K562 (cell line): Measurements from ENCODE around the gene PNISR. TPM values are rescaled to one million over a fixed set of nuclear protein-coding genes. Genes with fewer than 3 reads are reported as not detected.

Experiments
- ATAC-seq: fragments of 200-7000 bp; cut with Tn5 transposase; 3 replicates; pipeline ENCODE4 v1.9.1; 2020; ENCODE audit warnings: moderate library complexity
- BruUV-seq: library from RNA; stranded (reverse); fragments of 400-500 nt; replicated peaks from 2 replicates; lab custom pipeline; 2021; lab: Mats Ljungman, UMichigan
- CTCF ChIA-PET: fragments of 300-600 bp; formaldehyde crosslinking; extraction: SDS; loops from one replicate; lab custom pipeline; 2021; ENCODE audit warnings: low intra/inter-chr PET ratio; lab: Yijun Ruan, JAX
- POLR2A ChIA-PET: fragments of 300-600, 350-650 bp; sonication (Branson Sonifier 250); formaldehyde crosslinking; extraction: SDS; loops from one replicate; lab custom pipeline; 2021; ENCODE audit warnings: antibody characterized with exemption, inconsistent platforms; lab: Yijun Ruan, JAX
- DNase-seq, 4 experiments: peaks; one replicate each; pipeline versions ENCODE4 v3.0.0 to v3.0.0-alpha.2; 2011 to 2018; ENCODE audit warnings: low spot score in 3 of 4, mixed read lengths in 3 of 4; ENCODE audit errors: extremely low read depth in 1 of 4
- FAIRE-seq: peaks from 2 replicates; lab custom pipeline; 2011; peaks lifted over from hg19 to GRCh38; lab: Jason Lieb, UNC
- H2AFZ ChIP-seq: 2 replicates; pipeline ENCODE4 v1.6.0; 2011; ENCODE audit warnings: low read depth, low read length, control low read depth, inconsistent platforms
- H3K27ac ChIP-seq: fragments of 200-600 bp; 3 replicates; pipeline ENCODE4 v1.8.0; 2011; ENCODE audit warnings: low read depth, mild to moderate bottlenecking, control low read depth, inconsistent platforms, low read length, moderate library complexity, mixed read lengths; ENCODE audit errors: extremely low read depth
- H3K27me3 ChIP-seq, 2 experiments: fragments of 300-600 bp in 1 of 2; 2 replicates in 1 of 2; 3 replicates in 1 of 2; pipeline versions ENCODE4 v1.6.0 to v1.8.0; 2011; ENCODE audit warnings: inconsistent platforms in 2 of 2, low read length in 2 of 2, mild to moderate bottlenecking in 1 of 2, mixed read lengths in 1 of 2, moderate library complexity in 1 of 2; ENCODE audit not compliant: control insufficient read depth in 2 of 2, insufficient read depth in 2 of 2
- H3K36me3 ChIP-seq: fragments of 300-600 bp; 3 replicates; pipeline ENCODE4 v1.8.0; 2011; ENCODE audit warnings: mild to moderate bottlenecking, low read length, inconsistent platforms; ENCODE audit not compliant: control insufficient read depth, insufficient read depth
- H3K4me1 ChIP-seq, 2 experiments: fragments of 200-600 bp in 1 of 2; replicated peaks in 1 of 2; 2 replicates in 1 of 2; 3 replicates in 1 of 2; pipeline versions ENCODE4 v1.5.1 to v1.8.0; 2011; ENCODE audit warnings: inconsistent platforms in 2 of 2, low read length in 2 of 2, mild to moderate bottlenecking in 1 of 2, mixed read lengths in 1 of 2, moderate library complexity in 1 of 2; ENCODE audit not compliant: control insufficient read depth in 2 of 2, insufficient read depth in 2 of 2
- H3K4me2 ChIP-seq: 2 replicates; pipeline ENCODE4 v1.6.1; 2011; ENCODE audit warnings: low read length, control low read depth, inconsistent platforms, mixed read lengths; ENCODE audit not compliant: insufficient read depth
- H3K4me3 ChIP-seq: fragments of 200-600 bp; sonication (generic), shearing (Covaris generic); 2 replicates; pipeline ENCODE4 v1.5.1; 2016; ENCODE audit warnings: control low read depth, inconsistent platforms
- H3K79me2 ChIP-seq: fragments of 200-600 bp; 3 replicates; pipeline ENCODE4 v1.8.0; 2011; ENCODE audit warnings: low read length, inconsistent platforms; ENCODE audit not compliant: control insufficient read depth, insufficient read depth
- H3K9ac ChIP-seq, 2 experiments: 2 replicates each; pipeline versions ENCODE4 v1.6.0 to v1.6.1; 2011; ENCODE audit warnings: low read depth in 2 of 2, low read length in 2 of 2, control low read depth in 1 of 2, inconsistent platforms in 1 of 2, mild to moderate bottlenecking in 1 of 2, mixed read lengths in 1 of 2; ENCODE audit not compliant: insufficient read depth in 1 of 2
- H3K9me1 ChIP-seq: one replicate; pipeline ENCODE4 v1.6.0; 2011; ENCODE audit warnings: inconsistent platforms, mild to moderate bottlenecking, low read length, moderate library complexity; ENCODE audit not compliant: control insufficient read depth, insufficient read depth
- H3K9me3 ChIP-seq: replicated peaks from 2 replicates; pipeline ENCODE4 v1.5.1; 2011; ENCODE audit warnings: low read depth, low read length, inconsistent platforms; ENCODE audit not compliant: control insufficient read depth, insufficient read depth
- H4K20me1 ChIP-seq: replicated peaks from 2 replicates; pipeline ENCODE4 v1.6.1; 2011; ENCODE audit warnings: low read length, inconsistent platforms, mixed read lengths; ENCODE audit not compliant: control insufficient read depth, insufficient read depth
- BACH1 ChIP-seq: fragments of 200-800 bp; sonication (Bioruptor generic); IDR thresholded peaks from 2 replicates; pipeline ENCODE4 v1.6.1; 2016; ENCODE audit warnings: missing genetic modification characterization, missing compliant biosample characterization
- DNMT1 ChIP-seq: fragments of 450-650 bp; IDR thresholded peaks from 2 replicates; pipeline ENCODE4 v1.6.1; 2016; ENCODE audit warnings: antibody characterized with exemption, mild to moderate bottlenecking
- ETV1 ChIP-seq: fragments of 450-650 bp; conservative IDR thresholded peaks from 2 replicates; pipeline ENCODE4 v1.6.1; 2016; ENCODE audit warnings: missing genetic modification characterization, control low read depth, low read depth, missing compliant biosample characterization
- HIVEP1 ChIP-seq: fragments of 250-450 bp; sonication (Bioruptor Pico); IDR thresholded peaks from 2 replicates; pipeline ENCODE4 v1.4.0; 2020; ENCODE audit warnings: mild to moderate bottlenecking
- ILF3 ChIP-seq: fragments of 450-650 bp; IDR thresholded peaks from 2 replicates; pipeline ENCODE4 v1.6.1; 2018; ENCODE audit warnings: antibody characterized with exemption, mild to moderate bottlenecking, moderate library complexity, borderline replicate concordance
- POLR2H ChIP-seq: IDR thresholded peaks from 2 replicates; pipeline ENCODE4 v1.6.1; 2016; ENCODE audit warnings: missing genetic modification characterization, low read depth, mild to moderate bottlenecking, control low read depth, missing compliant biosample characterization, moderate library complexity
- PTTG1 ChIP-seq: fragments of 450-650 bp; IDR thresholded peaks from 2 replicates; pipeline ENCODE4 v1.6.1; 2016; ENCODE audit warnings: low read depth, mild to moderate bottlenecking, missing genetic modification characterization, missing compliant biosample characterization
- TOE1 ChIP-seq, 2 experiments: fragments of 450-650 bp in 1 of 2; sonication (generic) in 1 of 2; formaldehyde crosslinking in 1 of 2; IDR thresholded peaks; 2 replicates each; pipeline versions ENCODE4 v1.7.1 to v1.8.0; 2016 to 2022; ENCODE audit warnings: borderline replicate concordance in 2 of 2, mild to moderate bottlenecking in 2 of 2, antibody characterized with exemption in 1 of 2, inconsistent platforms in 1 of 2, low read depth in 1 of 2, missing genetic modification reagents in 1 of 2, moderate library complexity in 1 of 2
- ZNF431 ChIP-seq: sonication (generic); formaldehyde crosslinking; IDR thresholded peaks from 2 replicates; pipeline ENCODE4 v1.8.0; 2022; ENCODE audit warnings: mild to moderate bottlenecking, missing genetic modification reagents
- ZNF507 ChIP-seq: conservative IDR thresholded peaks from 2 replicates; pipeline ENCODE4 v1.6.1; 2017; ENCODE audit warnings: missing genetic modification characterization, missing compliant biosample characterization
- ZNF778 ChIP-seq: fragments of 450-650 bp; formaldehyde crosslinking; IDR thresholded peaks from 2 replicates; pipeline ENCODE4 v1.4.0; 2020; ENCODE audit warnings: mild to moderate bottlenecking, moderate library complexity
- ZZZ3 ChIP-seq: fragments of 450-650 bp; IDR thresholded peaks from 2 replicates; pipeline ENCODE4 v1.6.1; 2016; ENCODE audit warnings: antibody characterized with exemption, mild to moderate bottlenecking, moderate library complexity
- WGBS: fragments of 100-300 bp; shearing (Covaris generic); methylation state at CpG from one replicate; pipeline ENCODE4 v1.1.6; 2016; ENCODE audit warnings: low coverage, mixed read lengths; ENCODE audit not compliant: insufficient coverage; ENCODE audit errors: missing lambda C conversion rate; 5-methylcytosine and 5-hydroxymethylcytosine counted together
- in situ Hi-C: fragments of 300-500 bp; cut with MboI; formaldehyde crosslinking; loops from 4 replicates; pipeline ENCODE4 v1.15.0; 2018; ENCODE audit warnings: inconsistent platforms, mixed read lengths
- intact Hi-C: fragments of 100-400 bp; cut with micrococcal nuclease; formaldehyde crosslinking; loops from 2 replicates; pipeline ENCODE4 v1.14.2; 2022
- polyA plus RNA-seq, 8 experiments: library from polyadenylated mRNA; depleted of rRNA in 4 of 8; stranded (reverse) in 5 of 8; unstranded in 3 of 8; fragments of >200 nt; fragmentation: Nextera tagmentation in 2 of 8; fragmentation: Illumina TruSeq in 1 of 8; extraction: Ambion mirVana in 2 of 8; extraction: Trizol in 1 of 8; gene quantifications; 2 replicates each; pipeline versions ENCODE4 v1.2.1 to v1.2.3, GENCODE V29; 2011 to 2014; ENCODE audit warnings: inconsistent platforms in 1 of 8, missing spikeins in 1 of 8
- total RNA-seq, 7 experiments: library from RNA; depleted of rRNA in 6 of 7; stranded (reverse); fragments of >200 nt in 6 of 7; fragmentation: Illumina TruSeq in 2 of 7; extraction: Trizol in 2 of 7; gene quantifications; 2 replicates each; pipeline versions ENCODE4 v1.2.1 to v1.2.3, GENCODE V29; 2011 to 2021; ENCODE audit warnings: low replicate concordance in 1 of 7
- TF ChIP-seq, protein P1 (sequence below), 2 experiments: fragments of 450-650 bp; IDR thresholded peaks; 2 replicates each; pipeline ENCODE4 v1.6.1; 2018; ENCODE audit warnings: mild to moderate bottlenecking in 2 of 2, low read depth in 1 of 2; ENCODE audit not compliant: partially characterized antibody in 2 of 2

The PNISR gene
- total and polyA plus RNA-seq, 9 of the 15 experiments (the other 6 are each of a cell fraction or from before 2014, with no cell fraction given): 97.4 to 206 (median 131) TPM

DNA sequence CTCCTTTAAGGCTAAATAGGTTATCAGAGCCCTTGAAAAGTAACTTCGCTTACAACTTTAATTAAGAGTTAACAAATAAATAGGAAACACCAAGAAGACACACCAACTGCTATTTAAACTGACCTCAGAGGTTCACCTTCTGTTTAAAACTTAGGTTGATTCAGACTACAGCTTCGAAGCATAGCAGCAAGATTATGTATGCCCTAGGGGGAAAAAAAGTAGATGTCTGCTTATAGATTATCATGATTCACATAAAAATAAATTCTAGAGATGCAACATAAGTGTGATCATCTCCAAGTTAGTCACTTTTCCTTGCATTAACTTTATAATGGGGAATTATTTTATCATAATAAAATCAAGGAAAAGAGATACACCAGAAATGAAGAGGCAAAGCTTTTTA lies 8.9 kb downstream of the PNISR start:
- WGBS: 86% methylated on average over 2 of the region's 2 CpGs
- Histone ChIP-seq H3K4me3 (no peak overlapping the region), H3K27ac (no peak overlapping the region), H3K9ac (no peak overlapping the region), H3K4me2 (no peak overlapping the region), H3K79me2 (peaks cover 95% of the 10 kb centered on the region), H3K9me1 (peaks cover 1% of the 10 kb centered on the region), H3K9me3 (no peaks in the 10 kb centered on the region), H4K20me1 (peaks cover 1% of the 10 kb centered on the region; the same call in 1 of the 2 replicates), H2AFZ (no peak overlapping the region), H3K4me1 (0 out of 5 replicates have a peak, but pooled peaks cover 0 to under 1% of the 10 kb centered on the region in 2 experiments), H3K36me3 (peaks cover 62% of the 10 kb centered on the region), H3K27me3 (no peaks in the 10 kb centered on the region)
- BruUV-seq: no TSS peak
- TF ChIP-seq TOE1 (IDR thresholded peaks at IDR 0.05; ENCODE audit: borderline replicate concordance) (no peak), TOE1 (CRISPR knock-in tag; IDR thresholded peaks at IDR 0.05; ENCODE audit: borderline replicate concordance, low read depth) (no peak), HIVEP1 (CRISPR knock-in tag) (no peak), ZZZ3 (no peak), DNMT1 (no peak), POLR2H (tag) (no peak)
- FAIRE-seq (no peak), DNase-seq (no peak), ATAC-seq (no peak)
- in situ Hi-C loops: no loop called here
- POLR2A ChIA-PET: interaction anchor here (0.6 to 2.1 kb wide), 4 partner anchors 10 to 25 kb away, joined by 3 to 6 read pairs (median 4); partner anchors contain the start of gene COQ3
- CTCF ChIA-PET: no interaction called here
- intact Hi-C loops: no loop called here

DNA sequence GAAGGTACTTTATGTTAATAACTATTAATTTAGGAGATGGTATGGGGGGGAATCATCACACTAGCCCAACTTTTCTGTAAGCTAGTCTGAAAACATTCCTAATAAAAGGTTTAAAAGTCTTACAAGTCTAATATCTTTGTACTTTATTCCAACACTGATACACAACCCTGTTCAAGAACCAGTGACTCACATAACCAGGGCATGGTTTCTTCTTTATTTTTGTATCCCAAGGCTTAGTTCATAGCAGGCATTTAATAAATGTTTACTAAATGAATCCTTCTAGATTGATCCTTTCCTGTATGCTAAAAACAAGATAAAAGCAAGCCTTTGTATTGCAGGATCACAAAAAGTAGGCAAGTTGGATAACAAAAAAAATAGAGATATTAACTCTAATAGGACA lies 9.7 kb downstream of the PNISR start:
- CTCF ChIA-PET: no interaction called here
- ATAC-seq: no peak
- Histone ChIP-seq H3K9me3 (no peaks in the 10 kb centered on the region), H4K20me1 (no peaks in the 10 kb centered on the region), H3K27me3 (no peaks in the 10 kb centered on the region), H3K4me2 (no peak overlapping the region), H3K4me1 (no peaks in the 10 kb centered on the region), H3K27ac (no peak overlapping the region), H3K9me1 (no peaks in the 10 kb centered on the region), H3K4me3 (no peak overlapping the region), H3K79me2 (peaks cover 91% of the 10 kb centered on the region), H3K36me3 (peaks cover 64% of the 10 kb centered on the region), H3K9ac (no peak overlapping the region), H2AFZ (no peak overlapping the region)
- intact Hi-C loops: no loop called here
- FAIRE-seq: no peak
- no peak for DNase-seq
- in situ Hi-C loops: no loop called here
- BruUV-seq: no TSS peak
- POLR2A ChIA-PET: interaction anchor here (1.2 to 1.8 kb wide), 2 partner anchors 12 to 13 kb away, joined by 3 to 4 read pairs; no protein-coding TSS in a partner anchor
- TF ChIP-seq BACH1 (tag) (no peak), ZNF507 (tag) (no peak), ZNF778 (no peak), ZNF431 (CRISPR knock-in tag) (no peak), PTTG1 (tag) (no peak), ILF3 (no peak), ETV1 (tag) (no peak)
- TF ChIP-seq, protein P1, sequence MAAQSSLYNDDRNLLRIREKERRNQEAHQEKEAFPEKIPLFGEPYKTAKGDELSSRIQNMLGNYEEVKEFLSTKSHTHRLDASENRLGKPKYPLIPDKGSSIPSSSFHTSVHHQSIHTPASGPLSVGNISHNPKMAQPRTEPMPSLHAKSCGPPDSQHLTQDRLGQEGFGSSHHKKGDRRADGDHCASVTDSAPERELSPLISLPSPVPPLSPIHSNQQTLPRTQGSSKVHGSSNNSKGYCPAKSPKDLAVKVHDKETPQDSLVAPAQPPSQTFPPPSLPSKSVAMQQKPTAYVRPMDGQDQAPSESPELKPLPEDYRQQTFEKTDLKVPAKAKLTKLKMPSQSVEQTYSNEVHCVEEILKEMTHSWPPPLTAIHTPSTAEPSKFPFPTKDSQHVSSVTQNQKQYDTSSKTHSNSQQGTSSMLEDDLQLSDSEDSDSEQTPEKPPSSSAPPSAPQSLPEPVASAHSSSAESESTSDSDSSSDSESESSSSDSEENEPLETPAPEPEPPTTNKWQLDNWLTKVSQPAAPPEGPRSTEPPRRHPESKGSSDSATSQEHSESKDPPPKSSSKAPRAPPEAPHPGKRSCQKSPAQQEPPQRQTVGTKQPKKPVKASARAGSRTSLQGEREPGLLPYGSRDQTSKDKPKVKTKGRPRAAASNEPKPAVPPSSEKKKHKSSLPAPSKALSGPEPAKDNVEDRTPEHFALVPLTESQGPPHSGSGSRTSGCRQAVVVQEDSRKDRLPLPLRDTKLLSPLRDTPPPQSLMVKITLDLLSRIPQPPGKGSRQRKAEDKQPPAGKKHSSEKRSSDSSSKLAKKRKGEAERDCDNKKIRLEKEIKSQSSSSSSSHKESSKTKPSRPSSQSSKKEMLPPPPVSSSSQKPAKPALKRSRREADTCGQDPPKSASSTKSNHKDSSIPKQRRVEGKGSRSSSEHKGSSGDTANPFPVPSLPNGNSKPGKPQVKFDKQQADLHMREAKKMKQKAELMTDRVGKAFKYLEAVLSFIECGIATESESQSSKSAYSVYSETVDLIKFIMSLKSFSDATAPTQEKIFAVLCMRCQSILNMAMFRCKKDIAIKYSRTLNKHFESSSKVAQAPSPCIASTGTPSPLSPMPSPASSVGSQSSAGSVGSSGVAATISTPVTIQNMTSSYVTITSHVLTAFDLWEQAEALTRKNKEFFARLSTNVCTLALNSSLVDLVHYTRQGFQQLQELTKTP (IDR thresholded peaks at IDR 0.05; ENCODE audit: low read depth in 1 of 2, partially characterized antibody in 2 of 2): no peak
